Fibroblast of lung (primary cell): ENCODE measurements around the gene HPRT1. TPM values are rescaled to one million over a fixed set of nuclear protein-coding genes. Genes with fewer than 3 reads are reported as not detected.

Source experiments
- DNase-seq, 2 donors: peaks; one replicate each; pipeline versions ENCODE4 v3.0.0 to v3.0.0-alpha.2; 2010; ENCODE audit warnings: low read depth in 2 of 2
- H2AFZ ChIP-seq: 2 replicates; pipeline ENCODE4 v1.5.1; 2012; ENCODE audit warnings: low read length, control low read depth, inconsistent platforms
- H3K27ac ChIP-seq: 2 replicates; pipeline ENCODE4 v1.5.1; 2011; ENCODE audit warnings: low read length, control low read depth; ENCODE audit not compliant: insufficient read depth
- H3K27me3 ChIP-seq: 2 replicates; pipeline ENCODE4 v1.5.1; 2011; ENCODE audit warnings: mild to moderate bottlenecking, low read length; ENCODE audit not compliant: control insufficient read depth, insufficient read depth
- H3K36me3 ChIP-seq: 2 replicates; pipeline ENCODE4 v1.5.1; 2011; ENCODE audit warnings: low read length; ENCODE audit not compliant: control insufficient read depth, insufficient read depth
- H3K4me1 ChIP-seq: 2 replicates; pipeline ENCODE4 v1.5.1; 2011; ENCODE audit warnings: low read length; ENCODE audit not compliant: control insufficient read depth, insufficient read depth; ENCODE audit errors: extremely low read depth
- H3K4me2 ChIP-seq: 2 replicates; pipeline ENCODE4 v1.5.1; 2011; ENCODE audit warnings: low read length, control low read depth; ENCODE audit not compliant: insufficient read depth; ENCODE audit errors: extremely low read depth
- H3K4me3 ChIP-seq, 4 experiments: fragments of 200-600 bp in 1 of 4; sonication (generic) in 1 of 4; replicated peaks in 1 of 4; 2 replicates each; pipeline ENCODE4 v1.5.1; 2011 to 2016; ENCODE audit warnings: low read length in 4 of 4, low read depth in 3 of 4, mild to moderate bottlenecking in 3 of 4, control low read depth in 2 of 4, inconsistent platforms in 1 of 4, mixed read lengths in 1 of 4; ENCODE audit not compliant: insufficient read depth in 1 of 4; ENCODE audit errors: control extremely low read depth in 1 of 4
- H3K79me2 ChIP-seq: 2 replicates; pipeline ENCODE4 v1.5.1; 2012; ENCODE audit warnings: mild to moderate bottlenecking, low read length, inconsistent platforms; ENCODE audit not compliant: control insufficient read depth, insufficient read depth
- H3K9ac ChIP-seq: 2 replicates; pipeline ENCODE4 v1.5.1; 2011; ENCODE audit warnings: mild to moderate bottlenecking, low read length, control low read depth; ENCODE audit not compliant: insufficient read depth
- H3K9me3 ChIP-seq: 2 replicates; pipeline ENCODE4 v1.5.1; 2012; ENCODE audit warnings: low read depth, low read length; ENCODE audit not compliant: control insufficient read depth, insufficient read depth
- H4K20me1 ChIP-seq: 2 replicates; pipeline ENCODE4 v1.5.1; 2011; ENCODE audit warnings: low read length; ENCODE audit not compliant: control insufficient read depth, insufficient read depth; ENCODE audit errors: extremely low read depth
- EZH2 ChIP-seq: IDR thresholded peaks from 2 replicates; pipeline ENCODE4 v1.5.1; 2012; ENCODE audit warnings: low read length, control low read depth, mild to moderate bottlenecking; ENCODE audit errors: missing control alignments
- polyA plus RNA-seq, 2 donors: library from polyadenylated mRNA; depleted of rRNA in 1 of 2; stranded (reverse) in 1 of 2; unstranded in 1 of 2; fragments of >200 nt; gene quantifications; 2 replicates each; pipeline ENCODE4 v1.2.1, GENCODE V29; 2011 to 2012; ENCODE audit warnings: missing spikeins in 1 of 2
- total RNA-seq: library from RNA; depleted of rRNA; stranded (reverse); fragments of >200 nt; gene quantifications from 2 replicates; pipeline ENCODE4 v1.2.1, GENCODE V29; 2014
- TF ChIP-seq, protein P1 (sequence below), 2 donors: IDR thresholded peaks in 1 of 2; conservative IDR thresholded peaks in 1 of 2; 1 replicate in 1 of 2; 2 replicates in 1 of 2; pipeline ENCODE4 v1.5.1; 2011 to 2012; ENCODE audit warnings: low read length in 2 of 2, control low read depth in 1 of 2, inconsistent platforms in 1 of 2, low read depth in 1 of 2, mild to moderate bottlenecking in 1 of 2

The HPRT1 gene
- total and polyA plus RNA-seq, 2 donors (not counting 1 experiment from before 2014, with no cell fraction given): 23.0 to 51.8 TPM

DNA sequence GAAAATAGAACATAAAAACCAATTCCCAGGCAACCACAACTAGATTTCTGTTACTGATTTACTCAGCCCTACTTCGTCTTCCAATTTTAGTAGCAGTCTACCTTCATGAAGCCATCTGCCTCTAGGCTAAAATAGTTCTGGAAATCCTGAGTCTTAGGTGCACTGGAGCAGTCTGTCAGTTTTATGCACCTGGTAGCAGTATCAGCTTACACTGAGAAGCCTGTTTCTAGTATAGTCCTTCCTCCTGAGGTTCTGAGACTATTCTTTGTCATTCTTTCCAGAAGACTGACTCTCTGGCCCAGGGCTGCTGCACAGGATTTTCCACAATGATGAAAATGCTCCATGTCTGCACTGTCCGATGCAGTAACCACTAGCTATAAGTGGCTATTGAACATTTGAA is 16.9 kb upstream of the HPRT1 start:
- no peak for DNase-seq
- Histone ChIP-seq H2AFZ (no peak overlapping the region), H3K4me3 (no peak overlapping the region), H3K4me1 (no peaks in the 10 kb centered on the region), H3K27me3 (no peaks in the 10 kb centered on the region), H3K4me2 (no peak overlapping the region), H3K9ac (no peak overlapping the region), H3K79me2 (no peaks in the 10 kb centered on the region), H3K36me3 (no peaks in the 10 kb centered on the region), H4K20me1 (no peaks in the 10 kb centered on the region), H3K9me3 (no peaks in the 10 kb centered on the region), H3K27ac (no peak overlapping the region)
- TF ChIP-seq, protein P1, sequence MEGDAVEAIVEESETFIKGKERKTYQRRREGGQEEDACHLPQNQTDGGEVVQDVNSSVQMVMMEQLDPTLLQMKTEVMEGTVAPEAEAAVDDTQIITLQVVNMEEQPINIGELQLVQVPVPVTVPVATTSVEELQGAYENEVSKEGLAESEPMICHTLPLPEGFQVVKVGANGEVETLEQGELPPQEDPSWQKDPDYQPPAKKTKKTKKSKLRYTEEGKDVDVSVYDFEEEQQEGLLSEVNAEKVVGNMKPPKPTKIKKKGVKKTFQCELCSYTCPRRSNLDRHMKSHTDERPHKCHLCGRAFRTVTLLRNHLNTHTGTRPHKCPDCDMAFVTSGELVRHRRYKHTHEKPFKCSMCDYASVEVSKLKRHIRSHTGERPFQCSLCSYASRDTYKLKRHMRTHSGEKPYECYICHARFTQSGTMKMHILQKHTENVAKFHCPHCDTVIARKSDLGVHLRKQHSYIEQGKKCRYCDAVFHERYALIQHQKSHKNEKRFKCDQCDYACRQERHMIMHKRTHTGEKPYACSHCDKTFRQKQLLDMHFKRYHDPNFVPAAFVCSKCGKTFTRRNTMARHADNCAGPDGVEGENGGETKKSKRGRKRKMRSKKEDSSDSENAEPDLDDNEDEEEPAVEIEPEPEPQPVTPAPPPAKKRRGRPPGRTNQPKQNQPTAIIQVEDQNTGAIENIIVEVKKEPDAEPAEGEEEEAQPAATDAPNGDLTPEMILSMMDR (conservative IDR thresholded peaks at IDR 0.05 in 1 of 2, IDR thresholded peaks at IDR 0.05 in 1 of 2; ENCODE audit: low read depth in 1 of 2, low read length in 2 of 2): no peak
- no peak for TF ChIP-seq EZH2

DNA sequence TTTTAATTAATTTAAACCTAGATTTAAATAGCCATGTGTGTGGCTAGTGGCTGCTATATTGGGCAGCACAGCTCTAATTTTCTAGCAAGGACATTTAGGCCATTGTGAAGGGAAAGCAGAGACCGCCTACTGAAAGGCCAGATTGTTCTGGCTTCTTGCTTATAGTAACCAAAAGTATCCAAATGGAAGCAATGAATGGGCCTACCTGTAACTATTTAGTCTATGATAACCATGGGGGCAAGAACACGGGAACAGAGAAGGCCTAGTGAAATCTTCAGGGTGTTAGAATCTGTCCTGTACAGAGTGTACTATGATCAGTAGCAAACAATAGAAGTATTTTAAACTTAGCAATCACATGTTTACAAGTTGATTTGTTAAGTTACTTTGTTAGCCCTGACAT is 16.5 kb upstream of the HPRT1 start:
- Histone ChIP-seq H3K9ac (no peak overlapping the region), H3K4me3 (no peak overlapping the region), H3K4me1 (no peaks in the 10 kb centered on the region), H3K79me2 (no peaks in the 10 kb centered on the region), H4K20me1 (no peaks in the 10 kb centered on the region), H3K36me3 (no peaks in the 10 kb centered on the region), H3K4me2 (no peak overlapping the region), H3K27ac (no peak overlapping the region), H2AFZ (no peak overlapping the region), H3K9me3 (no peaks in the 10 kb centered on the region), H3K27me3 (no peaks in the 10 kb centered on the region)
- TF ChIP-seq EZH2: no peak
- TF ChIP-seq, protein P1 (conservative IDR thresholded peaks at IDR 0.05 in 1 of 2, IDR thresholded peaks at IDR 0.05 in 1 of 2; ENCODE audit: low read depth in 1 of 2, low read length in 2 of 2): no peak
- no peak for DNase-seq

DNA sequence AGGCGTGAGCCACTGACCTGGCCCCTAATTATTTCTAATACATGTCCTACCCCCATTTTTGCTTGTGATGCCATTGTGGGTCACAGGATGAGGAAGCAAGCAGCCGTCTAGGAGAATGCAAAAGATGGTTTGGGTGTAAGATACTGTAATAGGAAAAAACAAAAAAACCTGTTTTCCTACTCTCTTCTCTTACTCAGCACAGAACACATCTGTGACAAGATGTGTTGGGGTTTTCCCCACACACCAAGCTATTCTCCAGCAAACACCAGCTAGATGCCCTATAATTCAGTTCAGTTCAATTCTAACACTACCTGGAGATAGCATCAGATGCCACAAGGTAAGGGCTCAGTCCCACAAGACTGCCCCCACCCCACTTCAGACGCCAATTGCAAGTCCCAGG is 15.3 kb upstream of the HPRT1 start:
- H2AFZ ChIP-seq: no peak overlapping the region
- H4K20me1 ChIP-seq: no peaks in the 10 kb centered on the region
- no peaks in the 10 kb centered on the region for H3K36me3 ChIP-seq
- no peaks in the 10 kb centered on the region for H3K79me2 ChIP-seq
- TF ChIP-seq, protein P1 (conservative IDR thresholded peaks at IDR 0.05 in 1 of 2, IDR thresholded peaks at IDR 0.05 in 1 of 2; ENCODE audit: low read depth in 1 of 2, low read length in 2 of 2): no peak
- no peak for TF ChIP-seq EZH2
- no peak overlapping the region for H3K4me3 ChIP-seq
- no peak overlapping the region for H3K4me2 ChIP-seq
- H3K27ac ChIP-seq: no peak overlapping the region
- no peaks in the 10 kb centered on the region for H3K9me3 ChIP-seq
- DNase-seq: no peak
- H3K9ac ChIP-seq: no peak overlapping the region
- no peaks in the 10 kb centered on the region for H3K27me3 ChIP-seq
- H3K4me1 ChIP-seq: no peaks in the 10 kb centered on the region
